AG08396 (cell line): ENCODE results near the gene KIR3DL1.
"Not testable (repeated sequence)": the region's sequence is repeated elsewhere in the genome, so short reads cannot be mapped to it uniquely, and the experiment has no call there.

Experiments used
- DNase-seq: peaks from one replicate; pipeline ENCODE4 v3.0.0; 2012; ENCODE audit warnings: low spot score, mixed read lengths

Gene KIR3DL1

DNA sequence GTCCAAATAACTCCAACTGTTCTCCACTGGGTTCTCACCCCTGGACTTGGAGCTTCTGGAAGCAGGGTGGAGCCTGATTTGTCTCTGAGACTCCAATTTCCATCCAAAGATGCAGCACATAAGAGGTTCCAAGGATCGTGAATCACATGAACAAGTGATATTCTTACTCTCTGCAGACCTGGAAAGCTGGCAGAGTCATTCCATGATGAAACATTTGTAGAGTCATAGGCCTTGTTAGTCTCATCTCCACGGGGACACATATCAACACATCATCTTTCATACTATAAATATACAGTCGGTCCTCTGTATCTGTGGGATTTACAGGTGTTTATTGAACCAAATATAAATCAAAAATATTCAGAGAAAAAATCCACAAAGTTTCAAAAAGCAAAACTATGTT lies 1.7 kb upstream of the KIR3DL1 start:
- not testable (repeated sequence) for DNase-seq

GRCh38 chr19:54817670-54818536 lies 1.6 kb downstream of the KIR3DL1 start:
- no peak for DNase-seq

DNA sequence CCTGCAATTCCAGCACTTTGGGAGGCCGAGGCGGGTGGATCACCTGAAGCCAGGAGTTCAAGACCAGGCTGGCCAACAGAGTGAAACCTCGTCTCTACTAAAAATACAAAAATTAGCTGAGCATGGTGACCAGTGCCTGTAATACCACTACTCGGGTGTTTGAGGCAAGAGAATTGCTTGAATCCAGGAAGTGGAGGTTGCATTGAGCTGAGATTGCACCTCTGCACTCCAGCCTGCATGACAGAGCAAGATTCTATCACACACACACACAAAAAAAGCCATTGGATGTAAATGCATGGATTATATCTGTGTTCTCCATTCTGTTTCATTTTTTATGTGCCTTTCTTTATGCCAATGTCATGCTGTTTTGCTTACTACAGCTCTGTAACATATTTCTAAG lies 8.1 kb downstream of the KIR3DL1 start:
- DNase-seq, result not testable (repeated sequence)

- not testable (repeated sequence) for DNase-seq
Measured at GRCh38 chr19:54825326-54825725, 9.1 kb downstream of the KIR3DL1 start.

GRCh38 chr19:54828064-54828463 lies 11.8 kb downstream of the KIR3DL1 start:
- DNase-seq, result not testable (repeated sequence)

- DNase-seq, result not testable (repeated sequence)
Measured at GRCh38 chr19:54832496-54832895, 16.2 kb downstream of the KIR3DL1 start, which contains the start of gene KIR2DS4. Gene KIR2DS4, plus strand, starts transcription at chr19:54832676.

GRCh38 chr19:54835126-54835525 lies 18.9 kb downstream of the KIR3DL1 start:
- not testable (repeated sequence) for DNase-seq

DNA sequence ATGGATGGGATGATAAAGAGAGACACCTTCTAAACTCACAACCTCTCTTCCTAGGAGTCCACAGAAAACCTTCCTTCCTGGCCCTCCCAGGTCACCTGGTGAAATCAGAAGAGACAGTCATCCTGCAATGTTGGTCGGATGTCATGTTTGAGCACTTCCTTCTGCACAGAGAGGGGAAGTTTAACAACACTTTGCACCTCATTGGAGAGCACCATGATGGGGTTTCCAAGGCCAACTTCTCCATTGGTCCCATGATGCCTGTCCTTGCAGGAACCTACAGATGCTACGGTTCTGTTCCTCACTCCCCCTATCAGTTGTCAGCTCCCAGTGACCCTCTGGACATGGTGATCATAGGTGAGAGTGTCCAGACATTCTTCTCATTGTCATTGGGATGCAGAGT lies 21.3 kb downstream of the KIR3DL1 start:
- not testable (repeated sequence) for DNase-seq

- DNase-seq, result not testable (repeated sequence)
Measured at GRCh38 chr19:54843171-54843570, 26.9 kb downstream of the KIR3DL1 start.

GRCh38 chr19:54850061-54850640 lies 33.9 kb downstream of the KIR3DL1 start, which contains the start of gene KIR3DL2:
Gene KIR3DL2, plus strand, starts transcription at chr19:54850443. Its CDS starts 33 bp downstream, at chr19:54850476.
- DNase-seq, result not testable (repeated sequence)

- no peak for DNase-seq
Measured at GRCh38 chr19:54850930-54851329, 34.7 kb downstream of the KIR3DL1 start.

GRCh38 chr19:54851353-54851752 lies 35.1 kb downstream of the KIR3DL1 start:
- no peak for DNase-seq

- not testable (repeated sequence) for DNase-seq
Measured at GRCh38 chr19:54855241-54855640, 39.0 kb downstream of the KIR3DL1 start.

GRCh38 chr19:54858476-54858875 lies 42.2 kb downstream of the KIR3DL1 start:
- not testable (repeated sequence) for DNase-seq

- not testable (repeated sequence) for DNase-seq
Measured at GRCh38 chr19:54859421-54859820, 43.2 kb downstream of the KIR3DL1 start.

DNA sequence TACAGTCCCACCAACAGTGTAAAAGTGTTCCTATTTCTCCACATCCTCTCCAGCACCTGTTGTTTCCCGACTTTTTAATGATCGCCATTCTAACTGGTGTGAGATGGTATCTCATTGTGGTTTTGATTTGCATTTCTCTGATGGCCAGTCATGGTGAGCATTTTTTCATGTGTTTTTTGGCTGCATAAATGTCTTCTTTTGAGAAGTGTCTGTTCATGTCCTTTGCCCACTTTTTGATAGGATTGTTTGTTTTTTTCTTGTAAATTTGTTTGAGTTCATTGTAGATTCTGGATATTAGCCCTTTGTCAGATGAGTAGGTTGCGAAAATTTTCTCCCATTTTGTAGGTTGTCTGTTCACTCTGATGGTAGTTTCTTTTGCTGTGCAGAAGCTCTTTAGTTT lies 47.2 kb downstream of the KIR3DL1 start:
- not testable (repeated sequence) for DNase-seq

DNA sequence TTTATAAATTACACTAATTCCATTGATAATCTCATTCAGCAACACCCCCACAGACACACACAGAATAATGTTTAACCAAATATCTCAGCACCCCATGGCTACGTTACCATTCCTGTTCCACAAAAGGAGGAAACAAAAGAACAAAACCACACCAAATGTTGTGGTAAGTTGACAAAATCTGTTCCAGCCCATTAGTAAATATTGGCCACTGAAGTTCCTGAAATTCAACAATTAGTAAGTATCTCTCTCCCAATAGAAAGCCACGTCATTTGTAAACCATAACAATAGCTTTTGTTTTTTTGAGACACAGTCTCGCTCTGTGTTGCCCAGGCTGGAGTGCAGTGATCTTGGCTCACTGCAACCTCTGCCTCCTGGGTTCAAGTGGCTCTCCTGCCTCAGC lies 55.4 kb downstream of the KIR3DL1 start:
- no peak for DNase-seq

GRCh38 chr19:54873990-54874389 lies 57.7 kb downstream of the KIR3DL1 start, which contains the start of gene FCAR:
Gene FCAR, plus strand, starts transcription at chr19:54874235. Its CDS starts 55 bp downstream, at chr19:54874290.
- DNase-seq, result no peak

GRCh38 chr19:54875506-54875905 lies 59.2 kb downstream of the KIR3DL1 start:
- DNase-seq, result no peak

- no peak for DNase-seq
Measured at GRCh38 chr19:54877471-54877870, 61.2 kb downstream of the KIR3DL1 start.
